H1 (cell line): Measurements from ENCODE around the gene FRRS1. TPM values are rescaled to one million over a fixed set of nuclear protein-coding genes. Genes with fewer than 3 reads are reported as not detected.

ENCODE experiments used
- POLR2AphosphoS5 ChIP-seq: IDR thresholded peaks from 2 replicates; pipeline ENCODE4 v1.6.1; 2011; ENCODE audit warnings: low read depth, low read length
- RNF2 ChIP-seq: fragments of 200-900, 300-1000 bp; sonication (generic); IDR thresholded peaks from 2 replicates; pipeline ENCODE4 v1.7.1; 2016; ENCODE audit warnings: borderline replicate concordance, low read depth, mild to moderate bottlenecking, antibody characterized with exemption, low read length; ENCODE audit not compliant: poor library complexity, severe bottlenecking; ENCODE audit errors: missing control alignments
- polyA plus RNA-seq, 7 experiments: library from polyadenylated mRNA; depleted of rRNA in 3 of 7; stranded (reverse) in 5 of 7; unstranded in 2 of 7; fragments of >200 nt in 5 of 7; fragments of 200-250 nt in 2 of 7; gene quantifications; 1 replicate in 5 of 7; 2 replicates in 1 of 7; 4 replicates in 1 of 7; pipeline versions ENCODE4 v1.2.1 to v1.2.3, GENCODE V29; 2011 to 2013; ENCODE audit warnings: missing spikeins in 2 of 7, mixed read lengths in 2 of 7
- total RNA-seq: library from RNA; stranded (reverse); fragmentation: NEBNext Ultra II Directional; extraction: Animal tissue kit (Norgen Biotek cat#: 25700); gene quantifications from 2 replicates; pipeline ENCODE4 v1.2.1, GENCODE V29; 2021
- TF ChIP-seq, protein P1 (sequence below): fragments of 300-600 bp; sonication (generic); IDR thresholded peaks from 2 replicates; pipeline ENCODE4 v1.7.1; 2012; ENCODE audit warnings: low read length, moderate library complexity, mild to moderate bottlenecking, inconsistent platforms; ENCODE audit not compliant: insufficient replicate concordance

Gene FRRS1
- total and polyA plus RNA-seq, 2 of the 8 experiments (the other 6 are each of a cell fraction or from before 2014, with no cell fraction given): 3.5 to 6.5 TPM

DNA sequence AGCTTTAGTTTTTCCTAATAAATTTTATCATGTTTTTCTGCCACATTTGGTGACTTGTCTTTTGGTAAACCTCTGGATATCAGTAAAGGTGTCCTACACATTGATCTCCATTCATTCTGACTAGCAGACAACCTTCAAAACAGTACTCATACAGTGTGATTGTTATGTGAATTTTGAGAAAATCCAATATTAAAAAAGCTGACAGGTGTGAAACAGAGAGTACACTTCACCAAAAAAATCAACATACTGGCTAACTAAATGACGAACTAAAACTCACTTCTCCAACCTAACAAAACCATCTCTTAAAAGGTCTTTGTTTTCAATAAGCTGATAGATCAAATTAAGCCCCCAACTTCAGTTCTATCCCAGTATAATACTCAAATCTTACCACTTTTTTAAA lies 1.5 kb downstream of the FRRS1 start (continued):
- TF ChIP-seq, protein P1, sequence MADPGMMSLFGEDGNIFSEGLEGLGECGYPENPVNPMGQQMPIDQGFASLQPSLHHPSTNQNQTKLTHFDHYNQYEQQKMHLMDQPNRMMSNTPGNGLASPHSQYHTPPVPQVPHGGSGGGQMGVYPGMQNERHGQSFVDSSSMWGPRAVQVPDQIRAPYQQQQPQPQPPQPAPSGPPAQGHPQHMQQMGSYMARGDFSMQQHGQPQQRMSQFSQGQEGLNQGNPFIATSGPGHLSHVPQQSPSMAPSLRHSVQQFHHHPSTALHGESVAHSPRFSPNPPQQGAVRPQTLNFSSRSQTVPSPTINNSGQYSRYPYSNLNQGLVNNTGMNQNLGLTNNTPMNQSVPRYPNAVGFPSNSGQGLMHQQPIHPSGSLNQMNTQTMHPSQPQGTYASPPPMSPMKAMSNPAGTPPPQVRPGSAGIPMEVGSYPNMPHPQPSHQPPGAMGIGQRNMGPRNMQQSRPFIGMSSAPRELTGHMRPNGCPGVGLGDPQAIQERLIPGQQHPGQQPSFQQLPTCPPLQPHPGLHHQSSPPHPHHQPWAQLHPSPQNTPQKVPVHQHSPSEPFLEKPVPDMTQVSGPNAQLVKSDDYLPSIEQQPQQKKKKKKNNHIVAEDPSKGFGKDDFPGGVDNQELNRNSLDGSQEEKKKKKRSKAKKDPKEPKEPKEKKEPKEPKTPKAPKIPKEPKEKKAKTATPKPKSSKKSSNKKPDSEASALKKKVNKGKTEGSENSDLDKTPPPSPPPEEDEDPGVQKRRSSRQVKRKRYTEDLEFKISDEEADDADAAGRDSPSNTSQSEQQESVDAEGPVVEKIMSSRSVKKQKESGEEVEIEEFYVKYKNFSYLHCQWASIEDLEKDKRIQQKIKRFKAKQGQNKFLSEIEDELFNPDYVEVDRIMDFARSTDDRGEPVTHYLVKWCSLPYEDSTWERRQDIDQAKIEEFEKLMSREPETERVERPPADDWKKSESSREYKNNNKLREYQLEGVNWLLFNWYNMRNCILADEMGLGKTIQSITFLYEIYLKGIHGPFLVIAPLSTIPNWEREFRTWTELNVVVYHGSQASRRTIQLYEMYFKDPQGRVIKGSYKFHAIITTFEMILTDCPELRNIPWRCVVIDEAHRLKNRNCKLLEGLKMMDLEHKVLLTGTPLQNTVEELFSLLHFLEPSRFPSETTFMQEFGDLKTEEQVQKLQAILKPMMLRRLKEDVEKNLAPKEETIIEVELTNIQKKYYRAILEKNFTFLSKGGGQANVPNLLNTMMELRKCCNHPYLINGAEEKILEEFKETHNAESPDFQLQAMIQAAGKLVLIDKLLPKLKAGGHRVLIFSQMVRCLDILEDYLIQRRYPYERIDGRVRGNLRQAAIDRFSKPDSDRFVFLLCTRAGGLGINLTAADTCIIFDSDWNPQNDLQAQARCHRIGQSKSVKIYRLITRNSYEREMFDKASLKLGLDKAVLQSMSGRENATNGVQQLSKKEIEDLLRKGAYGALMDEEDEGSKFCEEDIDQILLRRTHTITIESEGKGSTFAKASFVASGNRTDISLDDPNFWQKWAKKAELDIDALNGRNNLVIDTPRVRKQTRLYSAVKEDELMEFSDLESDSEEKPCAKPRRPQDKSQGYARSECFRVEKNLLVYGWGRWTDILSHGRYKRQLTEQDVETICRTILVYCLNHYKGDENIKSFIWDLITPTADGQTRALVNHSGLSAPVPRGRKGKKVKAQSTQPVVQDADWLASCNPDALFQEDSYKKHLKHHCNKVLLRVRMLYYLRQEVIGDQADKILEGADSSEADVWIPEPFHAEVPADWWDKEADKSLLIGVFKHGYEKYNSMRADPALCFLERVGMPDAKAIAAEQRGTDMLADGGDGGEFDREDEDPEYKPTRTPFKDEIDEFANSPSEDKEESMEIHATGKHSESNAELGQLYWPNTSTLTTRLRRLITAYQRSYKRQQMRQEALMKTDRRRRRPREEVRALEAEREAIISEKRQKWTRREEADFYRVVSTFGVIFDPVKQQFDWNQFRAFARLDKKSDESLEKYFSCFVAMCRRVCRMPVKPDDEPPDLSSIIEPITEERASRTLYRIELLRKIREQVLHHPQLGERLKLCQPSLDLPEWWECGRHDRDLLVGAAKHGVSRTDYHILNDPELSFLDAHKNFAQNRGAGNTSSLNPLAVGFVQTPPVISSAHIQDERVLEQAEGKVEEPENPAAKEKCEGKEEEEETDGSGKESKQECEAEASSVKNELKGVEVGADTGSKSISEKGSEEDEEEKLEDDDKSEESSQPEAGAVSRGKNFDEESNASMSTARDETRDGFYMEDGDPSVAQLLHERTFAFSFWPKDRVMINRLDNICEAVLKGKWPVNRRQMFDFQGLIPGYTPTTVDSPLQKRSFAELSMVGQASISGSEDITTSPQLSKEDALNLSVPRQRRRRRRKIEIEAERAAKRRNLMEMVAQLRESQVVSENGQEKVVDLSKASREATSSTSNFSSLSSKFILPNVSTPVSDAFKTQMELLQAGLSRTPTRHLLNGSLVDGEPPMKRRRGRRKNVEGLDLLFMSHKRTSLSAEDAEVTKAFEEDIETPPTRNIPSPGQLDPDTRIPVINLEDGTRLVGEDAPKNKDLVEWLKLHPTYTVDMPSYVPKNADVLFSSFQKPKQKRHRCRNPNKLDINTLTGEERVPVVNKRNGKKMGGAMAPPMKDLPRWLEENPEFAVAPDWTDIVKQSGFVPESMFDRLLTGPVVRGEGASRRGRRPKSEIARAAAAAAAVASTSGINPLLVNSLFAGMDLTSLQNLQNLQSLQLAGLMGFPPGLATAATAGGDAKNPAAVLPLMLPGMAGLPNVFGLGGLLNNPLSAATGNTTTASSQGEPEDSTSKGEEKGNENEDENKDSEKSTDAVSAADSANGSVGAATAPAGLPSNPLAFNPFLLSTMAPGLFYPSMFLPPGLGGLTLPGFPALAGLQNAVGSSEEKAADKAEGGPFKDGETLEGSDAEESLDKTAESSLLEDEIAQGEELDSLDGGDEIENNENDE: no peak
- TF ChIP-seq POLR2AphosphoS5: no peak
- no peak for TF ChIP-seq RNF2
